Neural cell (in vitro differentiated cells): ENCODE measurements around the gene PXDN.

Source experiments
- CTCF ChIP-seq: fragments of 450-650 bp; IDR thresholded peaks from 2 replicates; pipeline ENCODE4 v1.5.1; 2014; ENCODE audit warnings: antibody characterized with exemption, mild to moderate bottlenecking, moderate library complexity; ENCODE audit not compliant: poor library complexity, severe bottlenecking
- EP300 ChIP-seq: fragments of 450-650 bp; conservative IDR thresholded peaks from 2 replicates; pipeline ENCODE4 v1.6.1; 2014; ENCODE audit warnings: antibody characterized with exemption, mild to moderate bottlenecking, moderate library complexity; ENCODE audit not compliant: poor library complexity, severe bottlenecking
- EZH2 ChIP-seq: fragments of 200-600, 300-800 bp; shearing (Covaris generic), sonication (generic); IDR thresholded peaks from 2 replicates; pipeline ENCODE4 v1.6.1; 2014; ENCODE audit warnings: antibody characterized with exemption, low read length, borderline replicate concordance, mild to moderate bottlenecking; ENCODE audit not compliant: insufficient read depth, poor library complexity, severe bottlenecking
- POLR2AphosphoS5 ChIP-seq: IDR thresholded peaks from 2 replicates; pipeline ENCODE4 v1.6.1; 2012
- SMC3 ChIP-seq: fragments of 450-650 bp; conservative IDR thresholded peaks from 2 replicates; pipeline ENCODE4 v1.6.1; 2014; ENCODE audit warnings: antibody characterized with exemption, mild to moderate bottlenecking, moderate library complexity; ENCODE audit not compliant: poor library complexity
- TF ChIP-seq, protein P1 (sequence below): IDR thresholded peaks from 2 replicates; pipeline ENCODE4 v1.6.1; 2012; ENCODE audit warnings: borderline replicate concordance

- TF ChIP-seq, protein P1, sequence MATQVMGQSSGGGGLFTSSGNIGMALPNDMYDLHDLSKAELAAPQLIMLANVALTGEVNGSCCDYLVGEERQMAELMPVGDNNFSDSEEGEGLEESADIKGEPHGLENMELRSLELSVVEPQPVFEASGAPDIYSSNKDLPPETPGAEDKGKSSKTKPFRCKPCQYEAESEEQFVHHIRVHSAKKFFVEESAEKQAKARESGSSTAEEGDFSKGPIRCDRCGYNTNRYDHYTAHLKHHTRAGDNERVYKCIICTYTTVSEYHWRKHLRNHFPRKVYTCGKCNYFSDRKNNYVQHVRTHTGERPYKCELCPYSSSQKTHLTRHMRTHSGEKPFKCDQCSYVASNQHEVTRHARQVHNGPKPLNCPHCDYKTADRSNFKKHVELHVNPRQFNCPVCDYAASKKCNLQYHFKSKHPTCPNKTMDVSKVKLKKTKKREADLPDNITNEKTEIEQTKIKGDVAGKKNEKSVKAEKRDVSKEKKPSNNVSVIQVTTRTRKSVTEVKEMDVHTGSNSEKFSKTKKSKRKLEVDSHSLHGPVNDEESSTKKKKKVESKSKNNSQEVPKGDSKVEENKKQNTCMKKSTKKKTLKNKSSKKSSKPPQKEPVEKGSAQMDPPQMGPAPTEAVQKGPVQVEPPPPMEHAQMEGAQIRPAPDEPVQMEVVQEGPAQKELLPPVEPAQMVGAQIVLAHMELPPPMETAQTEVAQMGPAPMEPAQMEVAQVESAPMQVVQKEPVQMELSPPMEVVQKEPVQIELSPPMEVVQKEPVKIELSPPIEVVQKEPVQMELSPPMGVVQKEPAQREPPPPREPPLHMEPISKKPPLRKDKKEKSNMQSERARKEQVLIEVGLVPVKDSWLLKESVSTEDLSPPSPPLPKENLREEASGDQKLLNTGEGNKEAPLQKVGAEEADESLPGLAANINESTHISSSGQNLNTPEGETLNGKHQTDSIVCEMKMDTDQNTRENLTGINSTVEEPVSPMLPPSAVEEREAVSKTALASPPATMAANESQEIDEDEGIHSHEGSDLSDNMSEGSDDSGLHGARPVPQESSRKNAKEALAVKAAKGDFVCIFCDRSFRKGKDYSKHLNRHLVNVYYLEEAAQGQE, result no peak
- no peak for TF ChIP-seq POLR2AphosphoS5
- no peak for TF ChIP-seq CTCF
- no peak for TF ChIP-seq EZH2
- no peak for TF ChIP-seq EP300
- TF ChIP-seq SMC3, result no peak
These were observed 27.4 kb upstream of the PXDN start for GRCh38 chr2:1771626-1772280.
